Endodermal cell (in vitro differentiated cells): Measurements from ENCODE around the gene MDH1B. TPM values are rescaled to one million over a fixed set of nuclear protein-coding genes. Genes with fewer than 3 reads are reported as not detected.
"Not testable (repeated sequence)": the region's sequence is repeated elsewhere in the genome, so short reads cannot be mapped to it uniquely, and the experiment has no call there.

Source experiments
- DNase-seq: peaks from one replicate; pipeline ENCODE4 v3.0.0-alpha.2; 2017
- H3K27ac ChIP-seq: 2 replicates; pipeline ENCODE4 v1.5.1; 2013; ENCODE audit warnings: mild to moderate bottlenecking, low read depth, low read length, moderate library complexity
- H3K27me3 ChIP-seq: 2 replicates; pipeline ENCODE4 v1.6.1; 2013; ENCODE audit warnings: mild to moderate bottlenecking, low read length, moderate library complexity; ENCODE audit not compliant: insufficient read depth, control insufficient read depth, poor library complexity, severe bottlenecking
- H3K36me3 ChIP-seq: 2 replicates; pipeline ENCODE4 v1.7.0; 2013; ENCODE audit warnings: mild to moderate bottlenecking, low read length, moderate library complexity; ENCODE audit not compliant: control insufficient read depth, insufficient read depth
- H3K4me1 ChIP-seq: one replicate; pipeline ENCODE4 v1.7.0; 2013; ENCODE audit warnings: low read length; ENCODE audit not compliant: control insufficient read depth, insufficient read depth
- H3K4me3 ChIP-seq: 2 replicates; pipeline ENCODE4 v1.5.1; 2013; ENCODE audit warnings: mild to moderate bottlenecking, low read length, moderate library complexity
- H3K9ac ChIP-seq: 2 replicates; pipeline ENCODE4 v1.6.1; 2013; ENCODE audit warnings: mild to moderate bottlenecking, low read length, moderate library complexity; ENCODE audit not compliant: poor library complexity, severe bottlenecking; ENCODE audit errors: extremely low read depth
- H3K9me3 ChIP-seq: 2 replicates; pipeline ENCODE4 v1.6.1; 2013; ENCODE audit warnings: mild to moderate bottlenecking, low read length, moderate library complexity; ENCODE audit not compliant: control insufficient read depth
- H3K27ac Mint-ChIP-seq: 2 replicates; pipeline ENCODE4 v1.8.0; 2020; ENCODE audit warnings: mixed read lengths
- H3K27me3 Mint-ChIP-seq: 2 replicates; pipeline ENCODE4 v1.8.0; 2021; ENCODE audit warnings: mild to moderate bottlenecking, mixed read lengths; ENCODE audit not compliant: insufficient read depth
- H3K36me3 Mint-ChIP-seq: 2 replicates; pipeline ENCODE4 v1.8.0; 2020; ENCODE audit warnings: low read depth, mixed read lengths
- H3K4me1 Mint-ChIP-seq: 2 replicates; pipeline ENCODE4 v1.8.0; 2020; ENCODE audit warnings: mixed read lengths
- H3K4me3 Mint-ChIP-seq: 2 replicates; pipeline ENCODE4 v1.8.0; 2020; ENCODE audit warnings: mild to moderate bottlenecking, moderate library complexity, mixed read lengths
- H3K9me3 Mint-ChIP-seq: 2 replicates; pipeline ENCODE4 v1.8.0; 2020; ENCODE audit warnings: mild to moderate bottlenecking, mixed read lengths
- WGBS, 2 experiments: methylation state at CpG; one replicate each; pipeline versions ENCODE4 v1.1.5 to v1.1.7; 2013; ENCODE audit warnings: missing lambda C conversion rate in 2 of 2, mixed read lengths in 1 of 2; ENCODE audit not compliant: insufficient coverage in 1 of 2, insufficient read length in 1 of 2; 5-methylcytosine and 5-hydroxymethylcytosine counted together
- total RNA-seq, 2 donors: library from RNA; stranded (reverse); fragmentation: NEBNext Ultra II Directional in 1 of 2; extraction: Animal tissue kit (Norgen Biotek cat#: 25700) in 1 of 2; gene quantifications; 2 replicates in 1 of 2; 3 replicates in 1 of 2; pipeline ENCODE4 v1.2.1, GENCODE V29; 2021
- TF ChIP-seq, protein P1 (sequence below): fragments of 200-600 bp; sonication (generic); conservative IDR thresholded peaks from 2 replicates; pipeline ENCODE4 v1.5.0; 2021; ENCODE audit warnings: antibody characterized with exemption, mild to moderate bottlenecking

The MDH1B gene
- total RNA-seq, 2 donors from 2014 or later: 1.5 to 2.9 TPM

DNA sequence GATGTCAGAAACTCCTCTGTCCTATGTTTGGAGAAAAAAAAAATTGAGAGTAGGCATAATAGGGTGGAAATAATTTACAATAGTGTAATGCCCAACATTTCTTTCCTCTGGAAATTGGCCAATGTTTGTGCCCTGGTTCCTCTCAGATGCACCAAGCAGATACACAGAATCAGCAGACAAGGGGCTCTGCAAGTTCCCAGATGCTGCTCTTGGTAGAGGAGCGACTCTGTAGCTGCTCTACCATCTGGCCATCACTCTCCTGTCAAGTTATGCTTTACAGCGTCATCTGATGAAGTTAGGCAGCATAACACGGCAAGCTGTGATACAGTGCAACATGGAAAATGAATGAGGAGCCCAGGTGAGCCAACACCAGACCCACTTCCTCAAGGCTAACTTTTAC, 48.5 kb downstream of the MDH1B start:
- Mint-ChIP-seq H3K27me3 (peaks cover 13% of the 10 kb centered on the region), H3K4me3 (no peak overlapping the region), H3K4me1 (no peaks in the 10 kb centered on the region), H3K27ac (no peak overlapping the region), H3K9me3 (peaks cover 4% of the 10 kb centered on the region), H3K36me3 (no peaks in the 10 kb centered on the region)
- Histone ChIP-seq H3K27ac (no peak overlapping the region), H3K9ac (no peak overlapping the region), H3K36me3 (no peaks in the 10 kb centered on the region), H3K9me3 (no peaks in the 10 kb centered on the region), H3K4me1 (no peaks in the 10 kb centered on the region), H3K27me3 (no peaks in the 10 kb centered on the region), H3K4me3 (no peak overlapping the region)
- no peak for DNase-seq
- 94 to 100% methylated on average over 2 to 3 of the region's 3 CpGs for WGBS, 2 experiments
- TF ChIP-seq, protein P1, sequence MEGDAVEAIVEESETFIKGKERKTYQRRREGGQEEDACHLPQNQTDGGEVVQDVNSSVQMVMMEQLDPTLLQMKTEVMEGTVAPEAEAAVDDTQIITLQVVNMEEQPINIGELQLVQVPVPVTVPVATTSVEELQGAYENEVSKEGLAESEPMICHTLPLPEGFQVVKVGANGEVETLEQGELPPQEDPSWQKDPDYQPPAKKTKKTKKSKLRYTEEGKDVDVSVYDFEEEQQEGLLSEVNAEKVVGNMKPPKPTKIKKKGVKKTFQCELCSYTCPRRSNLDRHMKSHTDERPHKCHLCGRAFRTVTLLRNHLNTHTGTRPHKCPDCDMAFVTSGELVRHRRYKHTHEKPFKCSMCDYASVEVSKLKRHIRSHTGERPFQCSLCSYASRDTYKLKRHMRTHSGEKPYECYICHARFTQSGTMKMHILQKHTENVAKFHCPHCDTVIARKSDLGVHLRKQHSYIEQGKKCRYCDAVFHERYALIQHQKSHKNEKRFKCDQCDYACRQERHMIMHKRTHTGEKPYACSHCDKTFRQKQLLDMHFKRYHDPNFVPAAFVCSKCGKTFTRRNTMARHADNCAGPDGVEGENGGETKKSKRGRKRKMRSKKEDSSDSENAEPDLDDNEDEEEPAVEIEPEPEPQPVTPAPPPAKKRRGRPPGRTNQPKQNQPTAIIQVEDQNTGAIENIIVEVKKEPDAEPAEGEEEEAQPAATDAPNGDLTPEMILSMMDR: no peak

DNA sequence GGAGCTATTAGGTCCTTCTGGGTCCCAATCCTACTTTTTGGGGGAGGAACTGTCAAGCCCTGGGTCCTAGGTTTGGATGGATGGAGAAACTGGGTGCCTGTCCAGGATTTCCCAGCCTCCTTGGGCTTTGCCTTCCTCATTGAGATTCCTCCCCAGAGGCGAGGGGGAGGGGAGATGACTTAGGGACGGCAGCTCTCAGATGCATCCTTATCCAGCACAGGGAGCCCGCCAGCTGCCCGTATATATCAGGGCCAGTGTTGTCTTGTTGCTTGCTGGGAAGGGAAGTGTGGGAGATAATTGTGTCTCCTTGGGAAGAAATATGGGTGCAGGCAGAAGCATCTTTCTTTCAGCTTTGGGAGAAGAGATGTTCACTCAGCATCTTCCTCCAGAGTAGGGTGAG, 49.9 kb downstream of the MDH1B start:
- H3K36me3 Mint-ChIP-seq, H3K4me3 ChIP-seq, H3K27me3 ChIP-seq, H3K36me3 ChIP-seq, H3K9me3 ChIP-seq, H3K4me3 Mint-ChIP-seq, H3K27ac ChIP-seq, DNase-seq, H3K9me3 Mint-ChIP-seq, H3K4me1 Mint-ChIP-seq, H3K9ac ChIP-seq, H3K4me1 ChIP-seq, H3K27ac Mint-ChIP-seq: not testable (repeated sequence)
- peaks cover 13% of the 10 kb centered on the region for H3K27me3 Mint-ChIP-seq
- 81% methylated on average over 4 of the region's 4 CpGs; no CpG with 5 or more reads in 1 of the 2 experiments for WGBS, 2 experiments

DNA sequence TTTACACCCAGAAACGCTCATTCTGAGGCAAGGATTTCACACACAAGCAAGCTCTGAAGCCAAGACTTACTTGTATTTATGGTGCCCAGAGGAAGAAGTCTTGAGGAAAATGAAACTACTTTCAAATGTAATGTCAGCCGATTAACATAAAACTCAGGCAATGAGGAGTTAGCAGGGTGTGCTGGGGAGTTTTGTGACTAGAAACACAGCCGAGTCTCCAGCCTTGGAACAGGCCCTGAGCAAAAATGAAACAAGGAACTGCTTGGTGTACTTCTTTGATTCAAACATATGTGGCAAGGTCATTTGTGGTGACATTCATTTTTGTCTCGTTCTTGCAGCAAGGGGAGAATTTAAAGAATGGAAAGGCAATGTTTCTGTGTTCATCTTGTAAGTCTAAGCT, 51.4 kb downstream of the MDH1B start:
- H3K4me3 Mint-ChIP-seq: no peak overlapping the region
- H3K27ac ChIP-seq: no peak overlapping the region
- H3K27me3 Mint-ChIP-seq: peaks cover 13% of the 10 kb centered on the region
- DNase-seq: no peak
- TF ChIP-seq, protein P1: no peak
- H3K4me1 Mint-ChIP-seq: no peaks in the 10 kb centered on the region
- H3K4me3 ChIP-seq: no peak overlapping the region
- H3K36me3 Mint-ChIP-seq: no peaks in the 10 kb centered on the region
- H3K36me3 ChIP-seq: no peaks in the 10 kb centered on the region
- H3K4me1 ChIP-seq: no peaks in the 10 kb centered on the region
- no peaks in the 10 kb centered on the region for H3K9me3 ChIP-seq
- H3K9ac ChIP-seq: no peak overlapping the region
- no peaks in the 10 kb centered on the region for H3K27me3 ChIP-seq
- H3K27ac Mint-ChIP-seq: no peak overlapping the region
- 90 to 92% methylated on average over 3 to 4 of the region's 4 CpGs for WGBS, 2 experiments
- no peaks in the 10 kb centered on the region for H3K9me3 Mint-ChIP-seq

DNA sequence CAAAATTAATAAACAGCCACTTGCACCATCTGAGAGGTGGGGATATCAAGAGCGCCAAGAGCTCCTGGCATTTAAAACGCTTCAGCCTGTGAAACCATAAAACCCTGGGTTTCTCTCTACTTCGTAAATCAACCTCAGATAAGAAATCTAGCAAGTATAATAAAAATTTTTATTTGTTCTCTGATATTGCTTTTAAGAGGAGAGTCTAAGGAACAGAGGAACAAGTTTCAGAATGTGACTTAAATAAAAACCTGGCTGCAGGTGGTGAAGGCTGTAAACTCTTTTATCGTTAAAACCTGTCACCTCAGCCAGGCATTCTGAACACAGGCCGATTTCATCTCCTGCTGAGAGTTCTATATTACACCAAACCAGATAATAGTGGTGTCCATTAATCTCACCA, 56.8 kb downstream of the MDH1B start:
- Histone ChIP-seq H3K4me3 (no peak overlapping the region), H3K9ac (no peak overlapping the region), H3K9me3 (no peaks in the 10 kb centered on the region), H3K27ac (no peak overlapping the region), H3K36me3 (no peaks in the 10 kb centered on the region), H3K4me1 (no peaks in the 10 kb centered on the region), H3K27me3 (no peaks in the 10 kb centered on the region)
- TF ChIP-seq, protein P1: no peak
- DNase-seq: no peak
- Mint-ChIP-seq H3K4me1 (no peaks in the 10 kb centered on the region), H3K27ac (no peak overlapping the region), H3K27me3 (peaks cover 4% of the 10 kb centered on the region), H3K36me3 (no peaks in the 10 kb centered on the region), H3K4me3 (no peak overlapping the region), H3K9me3 (no peaks in the 10 kb centered on the region)
- WGBS, 2 experiments: 86 to 98% methylated on average over 3 to 4 of the region's 5 CpGs
